NCI-H2081 (cell line): ENCODE results near the gene GAS2L1.
A peak's percentile ranks its signal among the peaks of the same experiment; 100 is the strongest.

ENCODE experiments used
- DNase-seq, 2 experiments: peaks; one replicate each; lab custom pipeline; 2025; lab: John Stamatoyannopoulos, UW

Gene GAS2L1

DNA sequence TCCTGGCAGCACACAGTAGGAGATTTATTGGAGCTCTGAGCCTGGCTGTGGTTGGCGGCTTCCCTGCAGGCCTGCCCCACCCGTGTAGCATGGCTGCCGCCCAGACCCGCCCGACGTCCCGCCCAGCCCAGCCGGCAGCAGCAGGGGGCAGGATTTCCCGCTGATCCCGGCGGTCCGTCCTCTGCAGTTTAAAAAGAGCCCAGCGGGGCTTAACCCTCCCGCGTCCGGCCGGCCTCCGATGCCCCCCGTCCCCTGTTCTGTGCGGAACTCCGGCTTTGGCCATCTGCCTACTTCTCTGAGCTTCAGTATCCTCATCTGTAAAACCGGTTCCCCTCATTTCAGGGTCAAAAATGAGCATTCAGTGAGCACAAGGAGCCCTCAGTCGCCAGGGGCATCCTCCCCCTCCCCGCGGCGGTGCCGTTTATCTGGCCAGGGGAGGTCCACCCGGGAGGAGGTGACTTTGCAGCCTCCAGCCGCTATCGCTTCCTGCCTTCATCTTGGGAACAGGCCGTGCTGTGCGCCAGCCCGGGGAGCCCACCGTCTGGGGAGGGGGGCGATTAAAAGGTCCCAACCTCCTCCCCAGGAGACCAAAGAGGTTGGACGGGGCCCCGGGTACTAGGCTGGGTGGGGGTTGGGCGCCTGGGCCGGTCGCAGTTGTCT lies at the start of gene GAS2L1:
GAS2L1 (plus strand) TSS at position 476 of the 660 bp plus-strand sequence. CDS start 1,456 bp downstream, outside the sequence.
- DNase-seq, result peak; percentile 44 to 54

- no peak for DNase-seq
Measured at GRCh38 chr22:29257751-29258181, 48.7 kb upstream of the GAS2L1 start.

GRCh38 chr22:29258407-29259252 lies 47.8 kb upstream of the GAS2L1 start:
- DNase-seq, result no peak

- DNase-seq, result no peak
Measured at GRCh38 chr22:29259253-29259899, 47.1 kb upstream of the GAS2L1 start.

DNA sequence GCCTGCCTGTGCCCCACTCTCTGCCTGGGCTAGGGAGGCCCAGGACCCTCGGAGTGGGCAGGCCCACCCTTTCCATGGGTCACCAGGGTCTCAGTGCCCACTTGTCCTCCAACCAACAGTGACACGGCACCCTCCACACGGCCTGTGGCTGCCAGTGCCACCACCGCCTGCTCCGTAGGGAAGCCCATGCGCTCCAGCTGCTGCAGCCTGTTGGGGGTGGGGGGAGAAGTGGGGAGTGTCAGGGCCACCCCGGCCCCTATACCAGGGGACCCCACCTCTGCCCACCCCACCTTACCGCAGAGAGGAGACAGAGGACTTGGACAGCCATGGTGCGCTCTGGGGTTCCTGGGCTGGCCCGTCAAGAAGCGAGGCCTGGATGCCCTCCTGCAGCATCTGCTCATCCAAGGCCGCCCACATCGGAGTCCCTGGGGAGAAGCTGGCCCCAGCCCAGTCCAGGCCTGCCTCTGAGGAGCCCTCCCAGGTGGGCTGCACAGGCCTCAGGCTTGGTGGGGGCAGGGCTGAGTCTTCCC lies 46.4 kb upstream of the GAS2L1 start:
- no peak for DNase-seq

DNA sequence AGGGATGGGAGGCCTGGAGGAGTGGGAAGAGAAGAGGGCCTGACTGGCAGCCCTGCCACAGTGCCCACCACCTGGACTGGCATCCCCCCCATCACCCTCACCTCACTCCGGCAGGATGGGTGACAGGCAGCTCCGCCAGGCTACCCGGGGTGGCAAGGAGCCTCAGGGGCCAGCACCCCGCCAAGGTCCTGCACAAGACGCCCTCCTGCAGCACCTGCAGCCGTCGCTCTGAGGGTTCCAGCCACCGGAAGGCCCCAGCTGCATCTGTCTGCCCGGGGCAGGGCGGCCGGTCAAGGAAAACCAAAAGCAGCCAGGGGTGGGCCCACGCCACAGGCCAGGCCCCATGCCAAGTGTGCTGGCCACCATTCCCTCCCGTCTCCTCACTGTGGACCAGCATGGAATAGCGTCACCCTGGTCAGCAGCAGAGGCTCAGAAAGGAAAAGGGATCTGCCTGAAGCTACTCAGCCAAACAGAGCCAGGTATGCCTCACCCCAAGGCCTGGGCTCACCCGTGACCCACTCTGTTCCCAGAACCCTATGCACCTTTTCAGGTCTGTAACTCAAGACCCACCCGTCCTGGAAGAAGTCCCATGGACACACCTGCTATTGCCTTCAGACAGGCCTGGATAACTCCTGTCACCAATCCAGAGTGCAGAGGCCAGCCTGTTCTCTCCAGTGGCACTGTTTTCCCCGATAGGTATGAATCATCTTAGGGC lies 45.7 kb upstream of the GAS2L1 start:
- no peak for DNase-seq

GRCh38 chr22:29263791-29264276 lies 42.6 kb upstream of the GAS2L1 start:
- DNase-seq, result no peak

DNA sequence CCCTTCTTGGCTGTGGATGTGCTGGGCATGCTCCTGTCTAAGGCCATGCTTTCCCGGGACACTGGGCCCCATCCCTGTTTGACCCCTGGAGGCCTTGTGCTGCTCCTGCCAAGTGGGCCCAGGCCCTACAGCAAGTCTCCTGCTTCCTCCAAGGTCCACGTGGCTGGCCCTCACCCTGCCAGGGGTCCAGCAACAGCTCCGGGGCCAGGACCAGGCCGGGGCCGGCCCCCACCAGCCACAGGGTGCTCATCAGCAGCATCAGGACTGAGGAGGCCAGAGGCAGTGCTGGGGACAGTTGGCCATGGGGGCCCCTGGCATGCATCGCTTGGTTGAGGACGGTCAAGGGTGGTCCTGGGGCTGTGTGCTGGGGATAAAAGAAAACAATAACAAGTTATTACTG lies 41.1 kb upstream of the GAS2L1 start:
- DNase-seq, result peak in 1 of 2 experiments; percentile 7

GRCh38 chr22:29265929-29266328 lies 40.5 kb upstream of the GAS2L1 start:
- no peak for DNase-seq

- no peak for DNase-seq
Measured at GRCh38 chr22:29266564-29267461, 39.6 kb upstream of the GAS2L1 start.

GRCh38 chr22:29267462-29267857 lies 39.0 kb upstream of the GAS2L1 start:
- no peak for DNase-seq

DNA sequence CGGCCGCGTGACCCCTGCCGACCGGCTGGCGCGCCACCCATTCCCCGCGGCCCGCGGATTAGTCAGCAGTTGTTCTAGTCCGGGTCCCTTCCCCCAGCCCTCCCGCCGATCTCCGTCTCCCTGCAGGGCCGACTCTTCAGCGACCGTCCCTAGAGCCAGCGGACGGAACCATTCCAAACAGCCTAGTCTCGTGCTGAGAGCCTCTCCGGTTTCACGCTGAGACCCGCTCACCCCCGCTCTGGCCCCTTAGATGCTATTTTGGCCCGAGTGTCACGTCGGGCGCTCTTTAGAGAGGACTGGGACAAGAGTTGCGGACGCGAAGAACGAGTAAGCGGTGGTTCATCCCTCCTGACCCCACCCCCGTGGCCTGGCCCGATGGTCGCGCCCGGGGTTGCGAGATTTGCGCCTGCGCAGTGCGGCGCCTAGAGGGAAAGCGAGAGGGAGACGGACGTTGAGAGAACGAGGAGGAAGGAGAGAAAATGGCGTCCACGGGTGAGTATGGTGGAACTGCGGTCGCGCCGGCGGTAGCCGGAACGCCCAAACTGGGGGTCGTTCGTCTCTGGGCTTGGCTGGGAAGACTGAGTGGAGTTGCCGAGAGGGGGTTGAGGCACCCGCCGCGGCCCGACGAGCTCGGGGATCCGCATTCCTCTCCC lies 38.5 kb upstream of the GAS2L1 start, which contains the start of the genes EWSR1 and RHBDD3:
EWSR1 (plus strand) TSS at position 411 of the 653 bp plus-strand sequence; CDS start at position 480, 69 bp downstream.
RHBDD3 (minus strand) TSS at position 124 of the 653 bp plus-strand sequence. CDS start 2,355 bp downstream, outside the sequence.
- DNase-seq, result peak; percentile 82 to 91

- peak in 1 of 2 experiments; percentile 40 for DNase-seq
Measured at GRCh38 chr22:29268511-29269229, 37.8 kb upstream of the GAS2L1 start.

- no peak for DNase-seq
Measured at GRCh38 chr22:29269230-29269604, 37.2 kb upstream of the GAS2L1 start.

- peak in 1 of 2 experiments; percentile 8 for DNase-seq
Measured at GRCh38 chr22:29269731-29270474, 36.5 kb upstream of the GAS2L1 start.

GRCh38 chr22:29270475-29271271 lies 35.8 kb upstream of the GAS2L1 start:
- DNase-seq, result no peak

DNA sequence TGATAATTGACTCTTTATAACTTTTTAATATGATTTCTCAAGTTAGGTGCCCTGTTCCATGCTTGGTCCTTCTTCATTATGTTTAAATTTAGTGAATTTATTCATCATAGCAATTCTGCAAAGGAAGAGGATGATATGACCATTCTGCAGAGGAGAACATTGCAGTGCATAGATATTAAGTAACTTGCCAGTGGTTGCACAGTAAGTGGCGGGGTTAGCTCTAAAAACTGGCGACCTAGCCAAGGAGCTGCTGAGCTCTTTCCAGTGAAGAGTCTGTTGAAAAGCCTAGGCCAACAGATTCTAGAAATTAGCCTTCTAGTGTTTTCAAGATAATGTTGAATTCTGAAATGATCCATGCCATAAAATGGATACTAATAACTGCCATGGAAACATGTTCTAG lies 33.8 kb upstream of the GAS2L1 start:
- DNase-seq, result no peak
